ENCODE measurements around the gene DCXR.

DCXR gene

GRCh38 chr17:82000803-82001570 is 36.5 kb downstream of the DCXR start:
- H3K36me3 ChIP-seq: peaks cover 7% of the 10 kb centered on the region

GRCh38 chr17:81999976-82000802 is 37.3 kb downstream of the DCXR start:
- Histone ChIP-seq H3K4me1 (ENCODE audit: control insufficient read depth in 1 of 2, insufficient read depth in 1 of 2, low read depth in 1 of 2, low read length in 1 of 2) (no peaks in the 10 kb centered on the region), H3K9me3 (no peaks in the 10 kb centered on the region), H3K36me3 (peaks cover 7% of the 10 kb centered on the region), H3K27me3 (no peaks in the 10 kb centered on the region), H3K27ac (no peak overlapping the region), H3K4me3 (ENCODE audit: low read depth in 1 of 2, low read length in 1 of 2) (no peak overlapping the region)
- TF ChIP-seq CTCF (IDR thresholded peaks at IDR 0.05): no peak

More at GRCh38 chr17:82000803-82001570, 36.5 kb downstream of the DCXR start:
- H3K9me3 ChIP-seq: no peaks in the 10 kb centered on the region
- no peak overlapping the region for H3K4me3 ChIP-seq (ENCODE audit: low read depth in 1 of 2, low read length in 1 of 2)
- H3K27me3 ChIP-seq: no peaks in the 10 kb centered on the region
- no peak for TF ChIP-seq CTCF (IDR thresholded peaks at IDR 0.05)
- no peaks in the 10 kb centered on the region for H3K4me1 ChIP-seq (ENCODE audit: control insufficient read depth in 1 of 2, insufficient read depth in 1 of 2, low read depth in 1 of 2, low read length in 1 of 2)
- no peak overlapping the region for H3K27ac ChIP-seq

- H3K27me3 ChIP-seq: no peaks in the 10 kb centered on the region
- TF ChIP-seq CTCF (IDR thresholded peaks at IDR 0.05): no peak
- no peaks in the 10 kb centered on the region for H3K9me3 ChIP-seq
- H3K27ac ChIP-seq: no peak overlapping the region
- H3K36me3 ChIP-seq: peaks cover 7% of the 10 kb centered on the region
- H3K4me3 ChIP-seq (ENCODE audit: low read depth in 1 of 2, low read length in 1 of 2): no peak overlapping the region
- H3K4me1 ChIP-seq (ENCODE audit: control insufficient read depth in 1 of 2, insufficient read depth in 1 of 2, low read depth in 1 of 2, low read length in 1 of 2): no peaks in the 10 kb centered on the region
Observed at GRCh38 chr17:81999587-81999975, 37.9 kb downstream of the DCXR start.

GRCh38 chr17:81998691-81999438 is 38.6 kb downstream of the DCXR start:
- Histone ChIP-seq H3K27me3 (no peaks in the 10 kb centered on the region), H3K4me3 (ENCODE audit: low read depth in 1 of 2, low read length in 1 of 2) (no peak overlapping the region), H3K4me1 (ENCODE audit: control insufficient read depth in 1 of 2, insufficient read depth in 1 of 2, low read depth in 1 of 2, low read length in 1 of 2) (no peaks in the 10 kb centered on the region), H3K27ac (no peak overlapping the region), H3K36me3 (peaks cover 7% of the 10 kb centered on the region), H3K9me3 (no peaks in the 10 kb centered on the region)
- TF ChIP-seq CTCF (IDR thresholded peaks at IDR 0.05): no peak

- Histone ChIP-seq H3K27ac (no peak overlapping the region), H3K36me3 (peaks cover 7% of the 10 kb centered on the region), H3K4me3 (ENCODE audit: low read depth in 1 of 2, low read length in 1 of 2) (no peak overlapping the region)
Observed at GRCh38 chr17:81998212-81998611, 39.3 kb downstream of the DCXR start.

More at GRCh38 chr17:81998212-81998611, 39.3 kb downstream of the DCXR start:
- Histone ChIP-seq H3K9me3 (no peaks in the 10 kb centered on the region), H3K4me1 (ENCODE audit: control insufficient read depth in 1 of 2, insufficient read depth in 1 of 2, low read depth in 1 of 2, low read length in 1 of 2) (no peaks in the 10 kb centered on the region), H3K27me3 (no peaks in the 10 kb centered on the region)
- TF ChIP-seq CTCF (IDR thresholded peaks at IDR 0.05): no peak
